HepG2 (cell line): Measurements from ENCODE around the gene TMEM218. TPM values are rescaled to one million over a fixed set of nuclear protein-coding genes. Genes with fewer than 3 reads are reported as not detected.
"Not testable (repeated sequence)": the region's sequence is repeated elsewhere in the genome, so short reads cannot be mapped to it uniquely, and the experiment has no call there.

ENCODE experiments used
- ATAC-seq: fragments of 200-7000 bp; cut with Tn5 transposase; 3 replicates; pipeline ENCODE4 v1.9.1; 2020; ENCODE audit warnings: mild to moderate bottlenecking, moderate library complexity
- BruUV-seq: library from RNA; stranded (reverse); fragments of 400-500 nt; replicated peaks from 2 replicates; lab custom pipeline; 2021; lab: Mats Ljungman, UMichigan
- CTCF ChIA-PET: fragments of 300-600 bp; formaldehyde crosslinking; extraction: SDS; loops from one replicate; lab custom pipeline; 2021; ENCODE audit warnings: low total read pairs, inconsistent platforms, low intra/inter-chr PET ratio; lab: Yijun Ruan, JAX
- POLR2A ChIA-PET: fragments of 350-600 bp; sonication (Branson Sonifier 250); formaldehyde crosslinking; loops from one replicate; lab custom pipeline; 2020; ENCODE audit warnings: antibody characterized with exemption, inconsistent platforms; lab: Yijun Ruan, JAX
- DNase-seq: peaks from one replicate; pipeline ENCODE4 v3.0.0-alpha.2; 2015; ENCODE audit warnings: low spot score
- FAIRE-seq: peaks from 3 replicates; lab custom pipeline; 2011; peaks lifted over from hg19 to GRCh38; lab: Jason Lieb, UNC
- H2AFZ ChIP-seq: one replicate; pipeline ENCODE4 v1.6.1; 2011; ENCODE audit warnings: low read length, inconsistent platforms
- H3K27ac ChIP-seq: fragments of 300-600 bp; 3 replicates; pipeline ENCODE4 v1.8.0; 2011; ENCODE audit warnings: mixed run types, mild to moderate bottlenecking, mixed read lengths, low read length, inconsistent platforms; ENCODE audit not compliant: insufficient read depth; ENCODE audit errors: extremely low read length
- H3K27me3 ChIP-seq, 2 experiments: fragments of 200-600 bp in 1 of 2; 2 replicates in 1 of 2; 3 replicates in 1 of 2; pipeline versions ENCODE4 v1.6.0 to v1.8.0; 2011; ENCODE audit warnings: low read length in 2 of 2, mild to moderate bottlenecking in 2 of 2, moderate library complexity in 2 of 2, inconsistent platforms in 1 of 2; ENCODE audit not compliant: insufficient read depth in 2 of 2, control insufficient read depth in 1 of 2
- H3K36me3 ChIP-seq, 2 experiments: fragments of 200-600 bp in 1 of 2; replicated peaks in 1 of 2; 2 replicates in 1 of 2; 3 replicates in 1 of 2; pipeline versions ENCODE4 v1.5.1 to v1.8.0; 2011; ENCODE audit warnings: low read length in 2 of 2, inconsistent platforms in 1 of 2; ENCODE audit not compliant: insufficient read depth in 2 of 2, control insufficient read depth in 1 of 2
- H3K4me1 ChIP-seq: 2 replicates; pipeline ENCODE4 v1.5.1; 2012; ENCODE audit warnings: low read length, inconsistent platforms; ENCODE audit not compliant: insufficient read depth
- H3K4me2 ChIP-seq: 2 replicates; pipeline ENCODE4 v1.6.0; 2011; ENCODE audit warnings: low read depth, low read length, inconsistent platforms
- H3K4me3 ChIP-seq, 3 experiments: fragments of 200-600 bp in 1 of 3; sonication (generic), shearing (Covaris generic) in 1 of 3; replicated peaks in 1 of 3; 2 replicates each; pipeline ENCODE4 v1.5.1; 2011 to 2016; ENCODE audit warnings: low read length in 3 of 3, inconsistent platforms in 2 of 3, low read depth in 2 of 3, mild to moderate bottlenecking in 2 of 3, control low read depth in 1 of 3, mixed read lengths in 1 of 3; ENCODE audit not compliant: insufficient read depth in 1 of 3
- H3K79me2 ChIP-seq: one replicate; pipeline ENCODE4 v1.6.1; 2011; ENCODE audit warnings: low read length, inconsistent platforms; ENCODE audit not compliant: insufficient read depth
- H3K9ac ChIP-seq: 2 replicates; pipeline ENCODE4 v1.6.0; 2011; ENCODE audit warnings: mild to moderate bottlenecking, low read depth, low read length, inconsistent platforms; ENCODE audit not compliant: insufficient read depth
- H3K9me3 ChIP-seq: 2 replicates; pipeline ENCODE4 v1.5.1; 2012; ENCODE audit warnings: mild to moderate bottlenecking, low read length
- H4K20me1 ChIP-seq: 2 replicates; pipeline ENCODE4 v1.6.0; 2011; ENCODE audit warnings: inconsistent platforms, mild to moderate bottlenecking, low read length, moderate library complexity; ENCODE audit not compliant: insufficient read depth
- GPBP1L1 ChIP-seq: sonication (generic); formaldehyde crosslinking; IDR thresholded peaks from 2 replicates; pipeline ENCODE4 v1.5.0; 2020; ENCODE audit warnings: mild to moderate bottlenecking, missing genetic modification reagents
- ZNF326 ChIP-seq: sonication (generic); formaldehyde crosslinking; IDR thresholded peaks from 2 replicates; pipeline ENCODE4 v1.4.0; 2020; ENCODE audit warnings: missing genetic modification reagents, borderline replicate concordance
- ZNF407 ChIP-seq: sonication (generic); formaldehyde crosslinking; IDR thresholded peaks from one replicate; pipeline ENCODE4 v1.5.1; 2020; ENCODE audit warnings: mild to moderate bottlenecking, missing genetic modification reagents; ENCODE audit errors: not compliant biosample characterization
- WGBS: methylation state at CpG from one replicate; pipeline ENCODE4 v1.1.6; 2017; ENCODE audit warnings: low lambda C conversion rate; 5-methylcytosine and 5-hydroxymethylcytosine counted together
- in situ Hi-C: cut with HindIII; loops from 2 replicates; pipeline ENCODE4 v1.10.0; 2017; ENCODE audit warnings: low pct_unique_long_range_greater_than_20kb; ENCODE audit not compliant: extremely low pct_ligation_motif_present
- intact Hi-C: fragments of 100-400 bp; cut with micrococcal nuclease; formaldehyde crosslinking; loops from one replicate; pipeline ENCODE4 v1.10.0; 2022; ENCODE audit not compliant: unreplicated experiment
- polyA plus RNA-seq, 8 experiments: library from polyadenylated mRNA; depleted of rRNA in 3 of 8; stranded (reverse) in 7 of 8; unstranded in 1 of 8; fragments of >200 nt; fragmentation: Illumina TruSeq in 4 of 8; extraction: Trizol in 4 of 8; gene quantifications; 2 replicates each; pipeline versions ENCODE4 v1.2.1 to v1.2.3, GENCODE V29; 2011 to 2016; ENCODE audit warnings: low read depth in 4 of 8, missing spikeins in 1 of 8, mixed read lengths in 1 of 8; ENCODE audit not compliant: insufficient read depth in 1 of 8
- total RNA-seq, 5 experiments: library from RNA; depleted of rRNA; stranded (reverse); fragments of >200 nt; fragmentation: Illumina TruSeq; extraction: Trizol; gene quantifications; 2 replicates each; pipeline ENCODE4 v1.2.3, GENCODE V29; 2016; ENCODE audit warnings: low read depth in 1 of 5

Gene TMEM218
- total and polyA plus RNA-seq, 2 of the 13 experiments (the other 11 are each of a cell fraction or from before 2014, with no cell fraction given), result 11.8 to 14.0 TPM

GRCh38 chr11:125056931-125057692 is 54.3 kb downstream of the TMEM218 start (continued):
- TF ChIP-seq ZNF407 (CRISPR knock-in tag) (no peak), GPBP1L1 (no peak), ZNF326 (CRISPR knock-in tag) (no peak)
- TF ChIP-seq, all 625 proteins: peak for 2

GRCh38 chr11:125056111-125056510 is 55.3 kb downstream of the TMEM218 start:
- POLR2A ChIA-PET, result interaction anchor here (0.6 kb wide), 1 partner anchor 14 kb away, joined by 3 read pairs; no protein-coding TSS in a partner anchor
- peaks cover 35% of the 10 kb centered on the region for H3K4me1 ChIP-seq
- BruUV-seq, CTCF ChIA-PET, H3K9ac ChIP-seq, H3K4me3 ChIP-seq, H3K4me2 ChIP-seq, ATAC-seq, H3K79me2 ChIP-seq, DNase-seq, intact Hi-C loops, H4K20me1 ChIP-seq, H3K9me3 ChIP-seq, H3K27ac ChIP-seq, FAIRE-seq, H3K27me3 ChIP-seq, H2AFZ ChIP-seq, in situ Hi-C loops, H3K36me3 ChIP-seq: not testable (repeated sequence)
- 98% methylated on average over 2 of the region's 2 CpGs for WGBS
